UCSD-AML1 (cell line): ENCODE measurements around the gene NPW.
"Not testable (repeated sequence)": the region's sequence is repeated elsewhere in the genome, so short reads cannot be mapped to it uniquely, and the experiment has no call there.

Experiments
- DNase-seq: peaks from one replicate; lab custom pipeline; 2025; ENCODE audit not compliant: unreplicated experiment; lab: John Stamatoyannopoulos, UW

Gene NPW

GRCh38 chr16:2001456-2002355, 17.9 kb upstream of the NPW start:
- no peak for DNase-seq

- no peak for DNase-seq
These were observed 17.0 kb upstream of the NPW start for GRCh38 chr16:2002406-2003230.

- DNase-seq, result no peak
These were observed 16.3 kb upstream of the NPW start for GRCh38 chr16:2003231-2003826.

- DNase-seq, result peak; percentile 89
These were observed 15.6 kb upstream of the NPW start for GRCh38 chr16:2003827-2004641.

GRCh38 chr16:2004795-2005517, 14.6 kb upstream of the NPW start:
- no peak for DNase-seq

GRCh38 chr16:2005646-2006045, 13.9 kb upstream of the NPW start:
- no peak for DNase-seq

GRCh38 chr16:2006317-2006716, 13.3 kb upstream of the NPW start:
- no peak for DNase-seq

GRCh38 chr16:2007081-2007836, 12.3 kb upstream of the NPW start:
- DNase-seq, result no peak

GRCh38 chr16:2008009-2008526, 11.5 kb upstream of the NPW start:
- DNase-seq, result no peak

- DNase-seq, result peak; percentile 36
These were observed 10.9 kb upstream of the NPW start for GRCh38 chr16:2008631-2009163.

GRCh38 chr16:2009164-2009711, 10.3 kb upstream of the NPW start:
- no peak for DNase-seq

- peak; percentile 89 for DNase-seq
These were observed 9.6 kb upstream of the NPW start, which contains the start of gene ZNF598 for GRCh38 chr16:2009791-2010510. ZNF598 (minus strand) TSS chr16:2009821.

- DNase-seq, result not testable (repeated sequence)
These were observed 7.9 kb upstream of the NPW start for GRCh38 chr16:2011726-2012125.

- DNase-seq, result no peak
These were observed 6.1 kb upstream of the NPW start for GRCh38 chr16:2013527-2013926.

- no peak for DNase-seq
These were observed 4.3 kb upstream of the NPW start for GRCh38 chr16:2015117-2015946.

GRCh38 chr16:2015947-2016208, 3.7 kb upstream of the NPW start:
- DNase-seq, result no peak

GRCh38 chr16:2016407-2016922, 3.1 kb upstream of the NPW start:
- no peak for DNase-seq
